Large intestine (tissue), 3 donors: ENCODE measurements around the gene JDP2. TPM values are rescaled to one million over a fixed set of nuclear protein-coding genes. Genes with fewer than 3 reads are reported as not detected.

Experiments used
- DNase-seq, 2 donors: peaks; one replicate each; pipeline versions ENCODE4 v3.0.0 to v3.0.0-alpha.2; 2013
- H3K27ac ChIP-seq: one replicate; pipeline ENCODE4 v1.5.1; 2013; ENCODE audit warnings: low read length
- H3K27me3 ChIP-seq: 2 replicates; pipeline ENCODE4 v1.6.1; 2013; ENCODE audit warnings: low read length; ENCODE audit not compliant: control insufficient read depth, insufficient read depth
- H3K36me3 ChIP-seq: 2 replicates; pipeline ENCODE4 v1.6.1; 2013; ENCODE audit warnings: low read length; ENCODE audit not compliant: control insufficient read depth, insufficient read depth
- H3K4me1 ChIP-seq: one replicate; pipeline ENCODE4 v1.6.1; 2013; ENCODE audit warnings: low read length; ENCODE audit not compliant: control insufficient read depth, insufficient read depth
- H3K4me3 ChIP-seq: one replicate; pipeline ENCODE4 v1.5.1; 2013; ENCODE audit warnings: low read length
- H3K9me3 ChIP-seq: one replicate; pipeline ENCODE4 v1.6.1; 2013; ENCODE audit warnings: mild to moderate bottlenecking, low read depth, low read length, moderate library complexity; ENCODE audit not compliant: control insufficient read depth
- WGBS: methylation state at CpG from one replicate; pipeline ENCODE4 v1.1.5; 2013; ENCODE audit warnings: low lambda C conversion rate; ENCODE audit not compliant: insufficient coverage; 5-methylcytosine and 5-hydroxymethylcytosine counted together
- polyA plus RNA-seq: library from polyadenylated mRNA; unstranded; fragments of 120-200 nt; gene quantifications from one replicate; pipeline ENCODE4 v1.2.1, GENCODE V29; 2013

JDP2 gene
- polyA plus RNA-seq, 1 donor, result 30.0 TPM

DNA sequence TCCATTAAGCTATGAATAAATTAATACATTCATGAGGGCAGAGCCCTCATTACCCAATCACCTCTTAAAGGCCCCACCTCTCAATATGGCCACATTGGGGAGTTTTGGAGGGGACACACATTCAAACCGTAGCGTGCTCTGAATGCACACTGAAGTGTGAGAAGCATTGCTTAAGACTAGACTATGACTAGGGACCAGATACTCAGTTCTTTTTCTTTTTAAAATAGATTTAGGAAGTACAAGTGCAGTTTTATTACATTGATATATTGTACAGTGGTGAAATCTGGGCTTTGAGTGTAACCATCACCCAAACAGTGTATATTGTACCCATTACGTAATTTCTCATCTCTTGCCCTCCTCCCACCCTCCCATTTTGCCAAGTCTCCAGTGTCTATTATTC, 21.0 kb upstream of the JDP2 start:
- no peaks in the 10 kb centered on the region for H3K27me3 ChIP-seq
- H3K4me3 ChIP-seq, result no peak overlapping the region
- no peaks in the 10 kb centered on the region for H3K36me3 ChIP-seq
- WGBS, result no CpG with 5 or more reads among the region's 3 CpGs
- no peak overlapping the region for H3K27ac ChIP-seq
- H3K9me3 ChIP-seq, result no peaks in the 10 kb centered on the region
- no peak for DNase-seq
- H3K4me1 ChIP-seq, result no peaks in the 10 kb centered on the region

DNA sequence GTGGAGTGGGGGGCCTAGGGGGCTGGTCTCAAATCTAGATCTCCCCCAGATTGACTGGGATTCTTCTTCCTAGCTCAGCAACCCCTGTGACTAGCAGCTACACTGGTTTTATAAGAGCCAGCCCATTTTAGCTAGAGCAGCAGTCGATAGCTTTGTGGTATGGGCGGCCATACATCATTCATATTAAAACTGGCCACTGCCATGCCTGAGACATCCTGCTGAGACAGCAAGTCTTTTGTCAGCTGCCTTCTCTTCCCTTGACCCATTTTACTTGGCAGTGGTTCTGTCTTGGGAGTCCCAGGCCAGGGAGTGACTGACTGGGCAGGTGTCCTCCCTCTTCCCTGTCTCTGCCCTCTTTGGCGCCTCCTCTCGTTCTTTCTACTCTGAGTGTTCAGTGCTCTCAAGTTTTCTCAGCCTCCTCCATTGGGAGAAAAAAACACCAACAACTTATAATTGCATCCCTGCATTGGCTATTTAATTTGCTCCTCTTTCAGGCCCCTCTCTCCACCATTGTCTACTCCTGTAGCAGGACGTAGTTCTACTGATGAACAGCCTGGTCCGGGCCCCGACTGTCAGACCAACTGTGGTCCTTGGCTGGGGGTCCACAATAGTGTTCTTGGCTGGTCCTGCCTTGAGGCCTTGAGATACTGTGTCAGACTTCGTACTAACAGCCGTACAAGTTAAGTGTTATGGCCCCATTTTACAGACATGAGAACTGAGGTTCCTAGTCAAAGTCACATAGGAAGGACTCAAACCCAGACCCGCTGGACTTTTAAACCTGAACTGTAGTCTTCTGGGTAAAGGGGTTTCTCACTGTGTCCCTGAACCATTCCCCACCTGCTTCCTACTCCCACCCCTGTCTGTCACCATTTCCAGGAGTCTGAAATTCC, 18.3 kb upstream of the JDP2 start:
- no peaks in the 10 kb centered on the region for H3K9me3 ChIP-seq
- no peak overlapping the region for H3K27ac ChIP-seq
- H3K4me1 ChIP-seq, result no peaks in the 10 kb centered on the region

DNA sequence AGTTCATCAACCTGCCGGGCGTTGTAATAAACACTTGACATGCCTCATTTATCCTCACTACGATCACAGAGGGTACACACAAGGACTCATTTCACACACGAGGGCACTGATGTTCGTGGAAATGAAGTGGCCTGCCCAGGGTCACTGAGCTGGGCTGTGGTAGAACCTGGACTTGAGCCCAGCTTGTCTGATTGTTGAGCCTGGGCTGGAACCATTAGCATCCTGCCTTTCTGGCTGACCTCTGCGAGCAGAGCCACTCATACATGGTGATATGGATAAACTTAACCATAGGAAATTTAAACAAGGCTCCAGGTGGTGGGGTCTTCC, 16.6 kb upstream of the JDP2 start:
- no peak overlapping the region for H3K27ac ChIP-seq
- no peaks in the 10 kb centered on the region for H3K36me3 ChIP-seq
- no peak overlapping the region for H3K4me3 ChIP-seq
- no peaks in the 10 kb centered on the region for H3K4me1 ChIP-seq
- H3K27me3 ChIP-seq, result no peaks in the 10 kb centered on the region
- WGBS, result no CpG with 5 or more reads among the region's 6 CpGs
- no peaks in the 10 kb centered on the region for H3K9me3 ChIP-seq
- DNase-seq, result no peak

More for the DNA sequence above, 18.3 kb upstream of the JDP2 start:
- no CpG with 5 or more reads among the region's 10 CpGs for WGBS
- Histone ChIP-seq H3K36me3 (no peaks in the 10 kb centered on the region), H3K27me3 (no peaks in the 10 kb centered on the region), H3K4me3 (no peak overlapping the region)
- no peak for DNase-seq

DNA sequence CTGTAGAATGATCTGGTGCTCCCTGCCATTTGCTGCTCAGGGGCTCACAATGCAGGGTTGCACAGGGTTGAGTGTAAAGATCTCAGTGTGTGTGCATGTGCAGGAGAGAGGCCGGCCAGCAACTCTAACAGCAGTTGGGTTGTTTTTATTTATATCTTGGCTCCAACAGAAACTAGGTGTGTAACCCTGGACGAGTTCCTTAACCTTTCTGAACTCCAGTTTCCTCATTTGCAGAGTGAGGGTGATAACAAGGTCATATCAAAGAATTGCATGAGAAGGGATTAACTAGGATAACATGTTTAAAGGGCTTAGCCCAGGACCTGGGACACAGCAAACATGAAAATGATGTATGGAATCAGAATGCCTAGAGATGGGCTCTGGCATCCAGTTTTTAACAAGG, 14.8 kb upstream of the JDP2 start:
- Histone ChIP-seq H3K36me3 (no peaks in the 10 kb centered on the region), H3K27ac (no peak overlapping the region), H3K27me3 (no peaks in the 10 kb centered on the region), H3K9me3 (no peaks in the 10 kb centered on the region), H3K4me3 (no peak overlapping the region), H3K4me1 (no peaks in the 10 kb centered on the region)
- no CpG with 5 or more reads among the region's 2 CpGs for WGBS
- no peak for DNase-seq

DNA sequence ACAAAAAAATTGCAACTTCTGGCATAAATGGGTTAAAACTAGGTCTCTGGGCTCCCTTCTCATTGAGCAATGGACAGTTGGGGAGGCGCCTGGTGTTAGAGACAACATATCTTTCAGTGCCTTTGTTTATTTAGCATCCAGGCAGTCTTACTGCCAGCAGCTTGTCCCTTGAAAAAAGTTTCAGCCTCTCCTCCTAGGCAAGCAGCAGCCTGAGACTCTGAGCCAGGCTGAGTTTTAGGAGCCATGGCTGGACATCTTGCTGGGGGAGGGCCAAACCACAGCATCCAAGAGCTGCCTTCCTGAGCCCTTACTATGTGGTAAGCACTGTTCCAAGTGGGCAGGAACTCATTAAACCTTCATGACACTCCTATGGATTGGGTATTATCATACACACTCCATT, 10.1 kb upstream of the JDP2 start:
- Histone ChIP-seq H3K27me3 (no peaks in the 10 kb centered on the region), H3K9me3 (no peaks in the 10 kb centered on the region), H3K36me3 (no peaks in the 10 kb centered on the region), H3K4me3 (no peak overlapping the region), H3K27ac (no peak overlapping the region), H3K4me1 (no peaks in the 10 kb centered on the region)
- no CpG with 5 or more reads among the region's 1 CpG for WGBS
- no peak for DNase-seq

DNA sequence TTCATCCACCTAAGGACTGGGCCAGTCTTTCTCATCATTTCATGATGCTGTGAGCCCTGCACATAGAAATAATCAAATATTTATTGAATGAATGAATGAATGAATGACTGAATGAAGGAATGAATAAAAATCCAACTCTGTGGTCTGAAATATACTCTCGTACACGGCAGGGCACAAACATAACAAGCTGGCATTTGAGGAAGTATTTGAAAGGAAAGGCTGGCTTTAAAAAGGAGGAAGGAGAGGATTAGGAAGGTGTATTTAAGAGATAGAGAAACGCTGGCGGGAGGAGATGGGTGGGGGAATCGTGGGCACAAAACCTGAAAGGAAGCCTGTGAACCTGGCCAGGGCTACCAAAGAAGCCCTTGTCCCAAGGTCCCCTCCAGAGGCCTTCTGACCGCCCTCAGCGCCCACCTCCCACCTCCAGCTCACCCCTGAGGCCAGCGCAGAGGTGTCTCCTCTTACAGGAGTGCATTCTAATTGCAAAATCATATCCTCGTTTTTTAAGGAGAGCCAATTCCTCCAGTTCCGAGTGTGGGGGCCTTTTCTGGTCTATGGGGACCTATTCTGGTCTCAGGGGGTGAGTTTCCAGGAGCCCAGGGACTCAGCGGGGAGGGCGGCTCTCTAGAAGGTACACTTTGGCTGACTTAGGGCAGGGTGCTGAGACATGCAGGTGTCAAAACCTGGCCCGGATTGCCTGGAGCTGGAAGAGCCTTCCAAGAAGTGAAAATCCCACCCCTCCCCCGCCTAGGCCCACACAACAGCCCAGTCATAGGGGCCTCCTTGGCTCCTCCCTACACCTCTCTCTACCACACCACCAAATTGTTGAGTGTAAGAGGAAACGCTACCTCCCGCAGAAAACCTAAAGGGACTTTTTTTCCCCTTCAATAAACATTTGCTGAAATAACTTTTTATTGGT, 8.7 kb upstream of the JDP2 start:
- WGBS, result 32% methylated on average over 3 of the region's 16 CpGs
- peak overlapping the region; percentile 37 for H3K4me3 ChIP-seq
- no peaks in the 10 kb centered on the region for H3K27me3 ChIP-seq
- no peaks in the 10 kb centered on the region for H3K4me1 ChIP-seq
- H3K9me3 ChIP-seq, result no peaks in the 10 kb centered on the region
- no peak overlapping the region for H3K27ac ChIP-seq
- no peaks in the 10 kb centered on the region for H3K36me3 ChIP-seq
- peak in 1 of 2 donors; percentile 68 for DNase-seq

DNA sequence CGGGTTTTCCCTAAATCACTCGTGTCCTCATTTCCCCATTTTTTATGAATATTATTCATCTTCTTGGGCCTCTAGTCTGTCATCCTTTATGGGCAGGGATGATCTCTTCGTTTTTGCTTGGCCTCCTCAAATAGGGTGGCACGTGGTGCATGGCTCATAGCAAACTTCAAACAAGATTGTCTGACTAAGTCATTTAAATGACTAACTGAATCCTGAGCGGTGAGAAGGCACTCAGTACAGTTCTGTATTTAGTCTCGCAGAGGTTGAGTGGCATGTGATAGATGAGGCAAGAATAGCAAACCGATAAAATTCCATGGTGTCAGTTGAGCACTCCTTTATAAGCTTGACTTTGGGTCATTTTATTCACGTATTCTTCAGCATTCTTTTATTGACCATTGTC, 5.7 kb upstream of the JDP2 start:
- no peak overlapping the region for H3K4me3 ChIP-seq
- peaks cover 5% of the 10 kb centered on the region for H3K4me1 ChIP-seq
- H3K27me3 ChIP-seq, result no peaks in the 10 kb centered on the region
- no peaks in the 10 kb centered on the region for H3K9me3 ChIP-seq
- H3K27ac ChIP-seq, result no peak overlapping the region
- no peak for DNase-seq
- 100% methylated on average over 4 of the region's 8 CpGs for WGBS
- H3K36me3 ChIP-seq, result no peaks in the 10 kb centered on the region

DNA sequence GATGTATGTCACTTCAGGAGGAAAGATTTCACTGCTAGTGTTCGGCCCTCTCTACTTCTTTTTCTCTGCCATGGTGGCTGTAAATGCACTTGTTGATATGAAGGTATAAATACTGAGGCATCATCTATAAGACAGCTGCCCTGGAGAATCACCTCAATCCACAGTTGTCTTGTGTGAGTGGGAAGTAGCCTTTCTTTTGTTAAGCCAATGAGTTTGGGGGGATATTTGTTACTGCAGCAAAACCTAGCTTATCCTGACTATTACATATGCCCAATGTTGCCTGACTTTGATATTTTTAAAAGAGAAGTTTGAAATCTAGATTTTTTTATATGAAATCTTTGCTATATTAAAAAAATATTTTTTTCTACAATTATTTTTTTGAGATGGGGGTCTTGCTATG, 3.3 kb upstream of the JDP2 start:
- H3K4me3 ChIP-seq, result no peak overlapping the region
- H3K27me3 ChIP-seq, result no peaks in the 10 kb centered on the region
- H3K27ac ChIP-seq, result no peak overlapping the region
- H3K36me3 ChIP-seq, result no peaks in the 10 kb centered on the region
- peaks cover 15% of the 10 kb centered on the region for H3K4me1 ChIP-seq
- DNase-seq, result no peak
- no CpG with 5 or more reads among the region's 1 CpG for WGBS
- H3K9me3 ChIP-seq, result no peaks in the 10 kb centered on the region

DNA sequence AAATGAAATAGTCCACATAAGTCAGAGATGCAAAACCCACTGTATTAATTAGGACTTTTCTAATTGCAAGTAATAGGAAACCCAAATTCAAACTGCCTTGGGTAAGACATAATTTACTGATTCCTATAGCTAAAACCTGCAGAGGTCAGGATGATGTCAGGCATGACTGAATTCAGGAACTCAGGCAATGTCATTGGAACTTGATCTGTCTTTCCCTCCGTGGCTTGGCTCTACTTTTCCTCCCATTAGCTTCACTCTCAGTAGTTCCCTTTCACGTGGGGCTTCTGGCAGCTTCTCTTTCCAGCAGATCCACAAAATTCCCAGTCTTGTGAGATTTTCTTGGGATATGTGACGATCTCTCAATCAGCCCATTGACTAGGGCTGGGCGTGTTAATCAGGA, 2.4 kb upstream of the JDP2 start:
- WGBS, result no CpG with 5 or more reads among the region's 4 CpGs
- no peaks in the 10 kb centered on the region for H3K36me3 ChIP-seq

DNA sequence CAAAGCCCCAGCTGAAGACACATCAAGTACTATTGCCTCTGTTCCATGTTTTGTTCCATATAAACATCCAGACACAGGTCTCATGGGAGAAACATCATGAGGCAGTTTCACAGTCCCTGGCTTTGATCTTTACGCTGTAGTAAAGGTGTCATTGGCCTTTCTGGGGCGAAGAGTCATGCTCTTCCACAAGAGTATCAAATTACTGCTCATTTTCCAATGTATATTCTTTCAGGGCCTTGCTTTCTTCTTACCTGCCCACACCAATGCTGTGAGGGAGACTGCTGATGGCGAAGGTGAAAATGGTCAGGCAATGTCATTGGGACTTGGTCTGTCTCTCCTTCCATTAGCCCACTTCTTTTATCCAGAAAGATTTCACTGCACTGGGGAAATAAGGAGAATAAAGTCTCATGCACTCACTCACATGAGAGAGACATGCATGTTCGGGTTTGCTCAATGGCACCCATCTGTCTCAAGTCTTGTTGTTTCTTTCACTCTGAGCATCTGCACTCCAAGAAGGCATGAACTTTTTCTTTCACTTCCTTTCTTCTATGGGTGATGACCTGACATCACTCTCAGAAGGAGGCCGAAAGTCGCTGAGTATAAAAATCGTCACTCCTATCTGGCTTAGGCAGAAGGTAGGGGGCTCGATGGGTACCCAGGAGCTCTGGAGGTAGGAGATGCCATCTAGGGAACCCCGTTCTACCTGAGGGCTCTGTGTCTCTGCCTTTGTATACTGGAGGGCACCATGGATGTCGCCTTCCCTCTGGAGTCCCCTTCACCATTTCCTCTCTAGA, 1.3 kb upstream of the JDP2 start:
- 100% methylated on average over 1 of the region's 10 CpGs for WGBS
- H3K9me3 ChIP-seq, result no peaks in the 10 kb centered on the region
- DNase-seq, result no peak
- peak overlapping the region; percentile 73 for H3K27ac ChIP-seq
- no peaks in the 10 kb centered on the region for H3K27me3 ChIP-seq
- H3K4me1 ChIP-seq, result peaks cover 34% of the 10 kb centered on the region
- H3K36me3 ChIP-seq, result no peaks in the 10 kb centered on the region
- H3K4me3 ChIP-seq, result no peak overlapping the region

More for the DNA sequence above, 2.4 kb upstream of the JDP2 start:
- Histone ChIP-seq H3K9me3 (no peaks in the 10 kb centered on the region), H3K27me3 (no peaks in the 10 kb centered on the region), H3K4me1 (peaks cover 24% of the 10 kb centered on the region), H3K27ac (no peak overlapping the region), H3K4me3 (no peak overlapping the region)
- no peak for DNase-seq
